Peyer's patch (tissue), 4 donors: ENCODE results near the gene KLK8.
"Not testable (repeated sequence)": the region's sequence is repeated elsewhere in the genome, so short reads cannot be mapped to it uniquely, and the experiment has no call there.

Source experiments
- POLR2A ChIP-seq, 2 donors: fragments of 450-650 bp; IDR thresholded peaks; one replicate each; pipeline ENCODE4 v1.5.1; 2017; ENCODE audit warnings: antibody characterized with exemption in 2 of 2, mild to moderate bottlenecking in 2 of 2, moderate library complexity in 2 of 2
- TF ChIP-seq, protein P1 (sequence below), 6 experiments: fragments of 450-650 bp in 4 of 6; fragments of 200-600 bp in 2 of 6; sonication (generic) in 1 of 6; IDR thresholded peaks; one replicate each; pipeline ENCODE4 v1.5.1; 2017 to 2019; ENCODE audit warnings: antibody characterized with exemption in 6 of 6, mild to moderate bottlenecking in 3 of 6, moderate library complexity in 1 of 6

DNA sequence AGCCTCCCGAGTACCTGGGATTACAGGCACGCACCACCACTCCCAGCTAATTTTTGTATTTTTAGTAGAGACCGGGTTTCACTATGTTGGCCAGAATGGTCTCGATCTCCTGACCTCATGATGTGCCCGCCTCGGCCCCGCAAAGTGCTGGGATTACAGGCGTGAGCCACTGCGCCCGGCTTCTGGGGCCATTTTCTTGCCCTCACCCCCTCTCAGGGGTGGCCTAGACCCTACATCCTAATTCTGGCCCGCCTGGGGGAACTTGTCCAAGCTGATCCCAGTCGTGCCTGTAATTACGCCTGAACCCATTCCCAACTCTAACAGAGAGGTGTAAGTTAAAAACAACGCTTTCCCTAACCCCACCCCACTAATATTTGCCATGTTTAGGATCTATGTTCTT, 17.0 kb downstream of the KLK8 start:
- TF ChIP-seq, protein P1, sequence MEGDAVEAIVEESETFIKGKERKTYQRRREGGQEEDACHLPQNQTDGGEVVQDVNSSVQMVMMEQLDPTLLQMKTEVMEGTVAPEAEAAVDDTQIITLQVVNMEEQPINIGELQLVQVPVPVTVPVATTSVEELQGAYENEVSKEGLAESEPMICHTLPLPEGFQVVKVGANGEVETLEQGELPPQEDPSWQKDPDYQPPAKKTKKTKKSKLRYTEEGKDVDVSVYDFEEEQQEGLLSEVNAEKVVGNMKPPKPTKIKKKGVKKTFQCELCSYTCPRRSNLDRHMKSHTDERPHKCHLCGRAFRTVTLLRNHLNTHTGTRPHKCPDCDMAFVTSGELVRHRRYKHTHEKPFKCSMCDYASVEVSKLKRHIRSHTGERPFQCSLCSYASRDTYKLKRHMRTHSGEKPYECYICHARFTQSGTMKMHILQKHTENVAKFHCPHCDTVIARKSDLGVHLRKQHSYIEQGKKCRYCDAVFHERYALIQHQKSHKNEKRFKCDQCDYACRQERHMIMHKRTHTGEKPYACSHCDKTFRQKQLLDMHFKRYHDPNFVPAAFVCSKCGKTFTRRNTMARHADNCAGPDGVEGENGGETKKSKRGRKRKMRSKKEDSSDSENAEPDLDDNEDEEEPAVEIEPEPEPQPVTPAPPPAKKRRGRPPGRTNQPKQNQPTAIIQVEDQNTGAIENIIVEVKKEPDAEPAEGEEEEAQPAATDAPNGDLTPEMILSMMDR (IDR thresholded peaks at IDR 0.05): not testable (repeated sequence)
- not testable (repeated sequence) for TF ChIP-seq POLR2A (IDR thresholded peaks at IDR 0.05)
